H9 (cell line): Measurements from ENCODE around the gene ELOVL4. TPM values are rescaled to one million over a fixed set of nuclear protein-coding genes. Genes with fewer than 3 reads are reported as not detected.

Experiments
- DNase-seq: peaks from one replicate; pipeline ENCODE4 v3.0.0-alpha.2; 2017
- H2AFZ ChIP-seq: one replicate; pipeline ENCODE4 v1.6.1; 2013; ENCODE audit warnings: mild to moderate bottlenecking, low read length, control low read depth, moderate library complexity
- H2AK5ac ChIP-seq: 2 replicates; pipeline ENCODE4 v1.6.1; 2013; ENCODE audit warnings: low read length, control low read depth, mixed read lengths; ENCODE audit not compliant: insufficient read length
- H2BK120ac ChIP-seq: one replicate; pipeline ENCODE4 v1.6.1; 2013; ENCODE audit warnings: low read depth, mild to moderate bottlenecking, low read length, control low read depth, inconsistent platforms; ENCODE audit not compliant: poor library complexity, severe bottlenecking
- H2BK12ac ChIP-seq: 2 replicates; pipeline ENCODE4 v1.6.1; 2013; ENCODE audit warnings: low read length, control low read depth, mixed read lengths, low read depth; ENCODE audit not compliant: insufficient read length
- H2BK15ac ChIP-seq: 2 replicates; pipeline ENCODE4 v1.6.1; 2013; ENCODE audit warnings: low read depth, low read length, control low read depth
- H2BK20ac ChIP-seq: one replicate; pipeline ENCODE4 v1.6.1; 2013; ENCODE audit warnings: low read depth, mild to moderate bottlenecking, low read length, control low read depth, inconsistent platforms; ENCODE audit not compliant: poor library complexity, severe bottlenecking
- H2BK5ac ChIP-seq: 2 replicates; pipeline ENCODE4 v1.6.1; 2013; ENCODE audit warnings: low read length, control low read depth, mixed read lengths; ENCODE audit not compliant: insufficient read length
- H3K14ac ChIP-seq: 2 replicates; pipeline ENCODE4 v1.6.1; 2013; ENCODE audit warnings: low read length, control low read depth; ENCODE audit not compliant: insufficient read depth
- H3K18ac ChIP-seq: 2 replicates; pipeline ENCODE4 v1.6.1; 2013; ENCODE audit warnings: low read depth, mild to moderate bottlenecking, mixed read lengths, low read length, control low read depth; ENCODE audit not compliant: insufficient read length
- H3K23ac ChIP-seq: 2 replicates; pipeline ENCODE4 v1.6.1; 2013; ENCODE audit warnings: low read length, control low read depth, mixed read lengths, low read depth; ENCODE audit not compliant: insufficient read length
- H3K23me2 ChIP-seq: 2 replicates; pipeline ENCODE4 v1.6.1; 2013; ENCODE audit warnings: low read depth, mild to moderate bottlenecking, mixed read lengths, low read length, control low read depth; ENCODE audit not compliant: insufficient read length, poor library complexity, severe bottlenecking
- H3K27ac ChIP-seq: 2 replicates; pipeline ENCODE4 v1.5.1; 2013; ENCODE audit warnings: low read length, control low read depth, mixed read lengths, low read depth; ENCODE audit not compliant: insufficient read length
- H3K27me3 ChIP-seq: 2 replicates; pipeline ENCODE4 v1.6.1; 2013; ENCODE audit warnings: low read length, control low read depth, inconsistent platforms; ENCODE audit not compliant: insufficient read depth
- H3K4ac ChIP-seq: 2 replicates; pipeline ENCODE4 v1.6.1; 2013; ENCODE audit warnings: low read depth, mild to moderate bottlenecking, control low read depth, inconsistent platforms, low read length, moderate library complexity
- H3K4me1 ChIP-seq: 2 replicates; pipeline ENCODE4 v1.6.1; 2013; ENCODE audit warnings: low read length, control low read depth, inconsistent platforms; ENCODE audit not compliant: insufficient read depth
- H3K4me2 ChIP-seq: 2 replicates; pipeline ENCODE4 v1.6.1; 2013; ENCODE audit warnings: low read length, control low read depth, mixed read lengths; ENCODE audit not compliant: insufficient read length, insufficient read depth
- H3K56ac ChIP-seq: 2 replicates; pipeline ENCODE4 v1.6.1; 2013; ENCODE audit warnings: low read depth, mild to moderate bottlenecking, mixed read lengths, low read length, control low read depth; ENCODE audit not compliant: insufficient read length
- H3K79me1 ChIP-seq: 2 replicates; pipeline ENCODE4 v1.6.1; 2013; ENCODE audit warnings: low read depth, mild to moderate bottlenecking, moderate library complexity, low read length, control low read depth, inconsistent platforms; ENCODE audit not compliant: insufficient read depth, poor library complexity, severe bottlenecking
- H3K79me2 ChIP-seq: 2 replicates; pipeline ENCODE4 v1.6.1; 2013; ENCODE audit warnings: low read length, control low read depth, inconsistent platforms; ENCODE audit not compliant: insufficient read depth
- H3K9ac ChIP-seq: 2 replicates; pipeline ENCODE4 v1.6.1; 2013; ENCODE audit warnings: low read length, control low read depth, mixed read lengths; ENCODE audit not compliant: insufficient read length; ENCODE audit errors: extremely low read depth
- H3K9me3 ChIP-seq: one replicate; pipeline ENCODE4 v1.6.1; 2013; ENCODE audit warnings: low read depth, low read length, inconsistent platforms; ENCODE audit not compliant: control insufficient read depth
- H3T11ph ChIP-seq: one replicate; pipeline ENCODE4 v1.6.1; 2013; ENCODE audit warnings: mild to moderate bottlenecking, low read length, control low read depth, inconsistent platforms
- H4K20me1 ChIP-seq: one replicate; pipeline ENCODE4 v1.6.1; 2013; ENCODE audit not compliant: control insufficient read depth, insufficient read length, insufficient read depth
- H4K5ac ChIP-seq: 2 replicates; pipeline ENCODE4 v1.6.1; 2013; ENCODE audit warnings: low read depth, mild to moderate bottlenecking, mixed read lengths, low read length, control low read depth; ENCODE audit not compliant: insufficient read length
- H4K8ac ChIP-seq: replicated peaks from 2 replicates; pipeline ENCODE4 v1.6.1; 2013; ENCODE audit warnings: low read length, control low read depth, mixed read lengths, low read depth; ENCODE audit not compliant: insufficient read length
- H4K91ac ChIP-seq: 2 replicates; pipeline ENCODE4 v1.6.1; 2013; ENCODE audit warnings: low read depth, mild to moderate bottlenecking, moderate library complexity, mixed read lengths, low read length, control low read depth; ENCODE audit not compliant: insufficient read length
- H3K27ac Mint-ChIP-seq, 3 experiments: 2 replicates in 2 of 3; 3 replicates in 1 of 3; pipeline ENCODE4 v1.8.0; 2020 to 2021; ENCODE audit warnings: mixed read lengths in 3 of 3, mild to moderate bottlenecking in 1 of 3, moderate library complexity in 1 of 3
- H3K27me3 Mint-ChIP-seq: 2 replicates; pipeline ENCODE4 v1.8.0; 2021; ENCODE audit warnings: low read depth, mild to moderate bottlenecking, moderate library complexity, mixed read lengths
- H3K36me3 Mint-ChIP-seq, 3 experiments: 2 replicates in 2 of 3; 3 replicates in 1 of 3; pipeline ENCODE4 v1.8.0; 2020 to 2021; ENCODE audit warnings: low read depth in 3 of 3, mixed read lengths in 3 of 3; ENCODE audit not compliant: insufficient read depth in 1 of 3
- H3K4me1 Mint-ChIP-seq, 2 experiments: 2 replicates each; pipeline ENCODE4 v1.8.0; 2020; ENCODE audit warnings: mixed read lengths in 2 of 2
- H3K4me3 Mint-ChIP-seq, 2 experiments: 2 replicates in 1 of 2; 3 replicates in 1 of 2; pipeline ENCODE4 v1.8.0; 2020 to 2021; ENCODE audit warnings: mild to moderate bottlenecking in 2 of 2, mixed read lengths in 2 of 2, moderate library complexity in 1 of 2
- H3K9me3 Mint-ChIP-seq, 2 experiments: 2 replicates in 1 of 2; 3 replicates in 1 of 2; pipeline ENCODE4 v1.8.0; 2020; ENCODE audit warnings: mild to moderate bottlenecking in 2 of 2, mixed read lengths in 2 of 2, moderate library complexity in 1 of 2
- CTCF ChIP-seq: fragments of 200-600 bp; sonication (generic); conservative IDR thresholded peaks from 3 replicates; pipeline ENCODE4 v1.8.0; 2021; ENCODE audit warnings: antibody characterized with exemption, mild to moderate bottlenecking
- WGBS: extraction: QIAGEN DNeasy Blood & Tissue Kit; methylation state at CpG from one replicate; pipeline ENCODE4 v1.1.7; 2013; ENCODE audit warnings: missing lambda C conversion rate, low lambda C conversion rate, mixed read lengths; ENCODE audit not compliant: insufficient read length; ENCODE audit errors: extremely low coverage; 5-methylcytosine and 5-hydroxymethylcytosine counted together
- total RNA-seq: library from RNA; stranded (reverse); gene quantifications from 2 replicates; pipeline ENCODE4 v1.2.1, GENCODE V29; 2021

The ELOVL4 gene
- total RNA-seq, 1 experiment from 2014 or later = 10.1 TPM

GRCh38 chr6:79874531-79875134 is 72.7 kb downstream of the ELOVL4 start:
- Histone ChIP-seq H2BK15ac (no peak overlapping the region), H2BK120ac (no peak overlapping the region), H3K4me1 (no peaks in the 10 kb centered on the region), H3K14ac (no peak overlapping the region), H2AK5ac (no peak overlapping the region), H3K9me3 (no peaks in the 10 kb centered on the region), H3K27me3 (no peaks in the 10 kb centered on the region), H3K9ac (no peak overlapping the region), H3K27ac (no peak overlapping the region), H3K4me2 (no peak overlapping the region), H3K23ac (no peak overlapping the region), H4K5ac (no peak overlapping the region), H2AFZ (no peak overlapping the region), H3K79me1 (no peaks in the 10 kb centered on the region), H2BK5ac (no peak overlapping the region), H4K20me1 (no peaks in the 10 kb centered on the region), H2BK12ac (no peak overlapping the region), H3K18ac (no peak overlapping the region), H3K79me2 (no peaks in the 10 kb centered on the region), H4K8ac (no peak overlapping the region), H4K91ac (no peak overlapping the region), H2BK20ac (no peak overlapping the region), H3K56ac (no peak overlapping the region), H3T11ph (no peak overlapping the region), H3K23me2 (peaks cover 2% of the 10 kb centered on the region), H3K4ac (no peak overlapping the region)
- Mint-ChIP-seq H3K27ac (no peak overlapping the region), H3K4me3 (no peak overlapping the region), H3K9me3 (no peaks in the 10 kb centered on the region), H3K36me3 (no peaks in the 10 kb centered on the region; a peak in 1 of 7 replicates), H3K27me3 (peaks cover 4% of the 10 kb centered on the region), H3K4me1 (peaks cover 5 to 7% of the 10 kb centered on the region in 2 experiments)
- DNase-seq = no peak
- no CpG with 5 or more reads among the region's 5 CpGs for WGBS
- TF ChIP-seq CTCF = no peak
